Measurements from ENCODE around the gene BRD8.
"Not testable (repeated sequence)": the region's sequence is repeated elsewhere in the genome, so short reads cannot be mapped to it uniquely, and the experiment has no call there.

DNA sequence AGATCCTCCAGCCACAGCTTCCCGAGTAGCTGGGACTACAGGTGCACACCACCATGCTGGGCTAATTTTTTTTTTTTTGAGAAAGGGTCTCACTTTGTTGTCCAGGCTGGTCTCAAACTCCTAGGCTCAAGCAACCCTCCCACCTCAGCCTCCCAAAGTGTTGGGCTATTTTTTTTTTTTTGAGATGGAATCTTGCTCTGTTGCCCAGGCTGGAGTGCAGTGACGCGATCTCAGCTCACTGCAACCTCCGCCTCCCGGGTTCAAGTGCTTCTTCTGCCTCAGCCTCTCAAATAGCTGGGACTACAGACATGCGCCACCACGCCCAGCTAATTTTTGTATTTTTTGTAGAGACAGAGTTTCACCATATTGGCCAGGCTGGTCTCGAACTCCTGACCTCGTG lies 22.5 kb downstream of the BRD8 start:
- TF ChIP-seq, protein P1, sequence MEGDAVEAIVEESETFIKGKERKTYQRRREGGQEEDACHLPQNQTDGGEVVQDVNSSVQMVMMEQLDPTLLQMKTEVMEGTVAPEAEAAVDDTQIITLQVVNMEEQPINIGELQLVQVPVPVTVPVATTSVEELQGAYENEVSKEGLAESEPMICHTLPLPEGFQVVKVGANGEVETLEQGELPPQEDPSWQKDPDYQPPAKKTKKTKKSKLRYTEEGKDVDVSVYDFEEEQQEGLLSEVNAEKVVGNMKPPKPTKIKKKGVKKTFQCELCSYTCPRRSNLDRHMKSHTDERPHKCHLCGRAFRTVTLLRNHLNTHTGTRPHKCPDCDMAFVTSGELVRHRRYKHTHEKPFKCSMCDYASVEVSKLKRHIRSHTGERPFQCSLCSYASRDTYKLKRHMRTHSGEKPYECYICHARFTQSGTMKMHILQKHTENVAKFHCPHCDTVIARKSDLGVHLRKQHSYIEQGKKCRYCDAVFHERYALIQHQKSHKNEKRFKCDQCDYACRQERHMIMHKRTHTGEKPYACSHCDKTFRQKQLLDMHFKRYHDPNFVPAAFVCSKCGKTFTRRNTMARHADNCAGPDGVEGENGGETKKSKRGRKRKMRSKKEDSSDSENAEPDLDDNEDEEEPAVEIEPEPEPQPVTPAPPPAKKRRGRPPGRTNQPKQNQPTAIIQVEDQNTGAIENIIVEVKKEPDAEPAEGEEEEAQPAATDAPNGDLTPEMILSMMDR (IDR thresholded peaks at IDR 0.05), result not testable (repeated sequence)
- not testable (repeated sequence) for TF ChIP-seq POLR2A (IDR thresholded peaks at IDR 0.05)

Measured in testis (tissue), 2 donors.